BJ (cell line): ENCODE data around the gene ACAD11. TPM values are rescaled to one million over a fixed set of nuclear protein-coding genes. Genes with fewer than 3 reads are reported as not detected.

Source experiments
- CTCF ChIA-PET: fragments of 350-600 bp; formaldehyde crosslinking; extraction: SDS; loops from one replicate; lab custom pipeline; 2021; ENCODE audit warnings: antibody characterized with exemption, inconsistent platforms; lab: Yijun Ruan, JAX
- POLR2A ChIA-PET: fragments of 300-600 bp; sonication (Branson Sonifier 250); formaldehyde crosslinking; extraction: SDS; loops from one replicate; lab custom pipeline; 2021; ENCODE audit warnings: antibody characterized with exemption; lab: Charles Lee
- DNase-seq: peaks from one replicate; pipeline ENCODE4 v3.0.0-alpha.2; 2011; ENCODE audit warnings: low read depth
- H3K27me3 ChIP-seq: 2 replicates; pipeline ENCODE4 v1.6.0; 2011; ENCODE audit warnings: low read length; ENCODE audit not compliant: control insufficient read depth, insufficient read depth
- H3K36me3 ChIP-seq: 2 replicates; pipeline ENCODE4 v1.5.1; 2011; ENCODE audit warnings: low read length; ENCODE audit not compliant: control insufficient read depth, insufficient read depth
- H3K4me3 ChIP-seq: 2 replicates; pipeline ENCODE4 v1.5.1; 2011; ENCODE audit warnings: low read depth, mild to moderate bottlenecking, control low read depth, low read length
- CTCF ChIP-seq: IDR thresholded peaks from 2 replicates; pipeline ENCODE4 v1.5.1; 2011; ENCODE audit warnings: low read depth, mild to moderate bottlenecking, control low read depth, inconsistent platforms, low read length, moderate library complexity; ENCODE audit not compliant: insufficient read depth
- polyA plus RNA-seq: library from polyadenylated mRNA; depleted of rRNA; stranded (reverse); fragments of >200 nt; gene quantifications from 2 replicates; pipeline ENCODE4 v1.2.3, GENCODE V29; 2011; rRNA removed

The ACAD11 gene
- polyA plus RNA-seq, 1 experiment, result 19.6 TPM

- ChIA-PET POLR2A (no interaction called here), CTCF (interaction anchor here (1.2 to 1.5 kb wide), 2 partner anchors 26 to 157 kb away, joined by 3 to 4 read pairs; no protein-coding TSS in a partner anchor)
- H3K27me3 ChIP-seq, result no peaks in the 10 kb centered on the region
- TF ChIP-seq CTCF, result no peak
- no peak overlapping the region for H3K4me3 ChIP-seq
- peaks cover 12% of the 10 kb centered on the region for H3K36me3 ChIP-seq
- DNase-seq, result no peak
Measured at GRCh38 chr3:132509096-132509495, 150.5 kb downstream of the ACAD11 start.

Other genes with a start within 250 kb of the ACAD11 start
- gene DNAJC13, start 242.3 kb downstream of the ACAD11 start, polyA plus RNA-seq, result 21.7 and 42.7 TPM in 2 replicates
- gene ACKR4, start 62.5 kb downstream of the ACAD11 start, polyA plus RNA-seq, result 26.7 and 42.8 TPM in 2 replicates
- 26.2 and 34.3 TPM in 2 replicates for gene UBA5, start 520 bp upstream of the ACAD11 start, polyA plus RNA-seq
- gene NPHP3, start 62.6 kb upstream of the ACAD11 start, polyA plus RNA-seq, result 12.3 and 24.3 TPM in 2 replicates